HepG2 (cell line): Measurements from ENCODE around the gene ANLN. TPM values are rescaled to one million over a fixed set of nuclear protein-coding genes. Genes with fewer than 3 reads are reported as not detected.
A peak's percentile ranks its signal among the peaks of the same experiment; 100 is the strongest.

ENCODE experiments used
- ATAC-seq: fragments of 200-7000 bp; cut with Tn5 transposase; 3 replicates; pipeline ENCODE4 v1.9.1; 2020; ENCODE audit warnings: mild to moderate bottlenecking, moderate library complexity
- BruUV-seq: library from RNA; stranded (reverse); fragments of 400-500 nt; replicated peaks from 2 replicates; lab custom pipeline; 2021; lab: Mats Ljungman, UMichigan
- CTCF ChIA-PET: fragments of 300-600 bp; formaldehyde crosslinking; extraction: SDS; loops from one replicate; lab custom pipeline; 2021; ENCODE audit warnings: low total read pairs, inconsistent platforms, low intra/inter-chr PET ratio; lab: Yijun Ruan, JAX
- POLR2A ChIA-PET: fragments of 350-600 bp; sonication (Branson Sonifier 250); formaldehyde crosslinking; loops from one replicate; lab custom pipeline; 2020; ENCODE audit warnings: antibody characterized with exemption, inconsistent platforms; lab: Yijun Ruan, JAX
- DNase-seq: peaks from one replicate; pipeline ENCODE4 v3.0.0-alpha.2; 2015; ENCODE audit warnings: low spot score
- FAIRE-seq: peaks from 3 replicates; lab custom pipeline; 2011; peaks lifted over from hg19 to GRCh38; lab: Jason Lieb, UNC
- H2AFZ ChIP-seq: one replicate; pipeline ENCODE4 v1.6.1; 2011; ENCODE audit warnings: low read length, inconsistent platforms
- H3K27ac ChIP-seq: fragments of 300-600 bp; 3 replicates; pipeline ENCODE4 v1.8.0; 2011; ENCODE audit warnings: mixed run types, mild to moderate bottlenecking, mixed read lengths, low read length, inconsistent platforms; ENCODE audit not compliant: insufficient read depth; ENCODE audit errors: extremely low read length
- H3K27me3 ChIP-seq, 2 experiments: fragments of 200-600 bp in 1 of 2; 2 replicates in 1 of 2; 3 replicates in 1 of 2; pipeline versions ENCODE4 v1.6.0 to v1.8.0; 2011; ENCODE audit warnings: low read length in 2 of 2, mild to moderate bottlenecking in 2 of 2, moderate library complexity in 2 of 2, inconsistent platforms in 1 of 2; ENCODE audit not compliant: insufficient read depth in 2 of 2, control insufficient read depth in 1 of 2
- H3K36me3 ChIP-seq, 2 experiments: fragments of 200-600 bp in 1 of 2; replicated peaks in 1 of 2; 2 replicates in 1 of 2; 3 replicates in 1 of 2; pipeline versions ENCODE4 v1.5.1 to v1.8.0; 2011; ENCODE audit warnings: low read length in 2 of 2, inconsistent platforms in 1 of 2; ENCODE audit not compliant: insufficient read depth in 2 of 2, control insufficient read depth in 1 of 2
- H3K4me1 ChIP-seq: 2 replicates; pipeline ENCODE4 v1.5.1; 2012; ENCODE audit warnings: low read length, inconsistent platforms; ENCODE audit not compliant: insufficient read depth
- H3K4me2 ChIP-seq: 2 replicates; pipeline ENCODE4 v1.6.0; 2011; ENCODE audit warnings: low read depth, low read length, inconsistent platforms
- H3K4me3 ChIP-seq, 3 experiments: fragments of 200-600 bp in 1 of 3; sonication (generic), shearing (Covaris generic) in 1 of 3; replicated peaks in 1 of 3; 2 replicates each; pipeline ENCODE4 v1.5.1; 2011 to 2016; ENCODE audit warnings: low read length in 3 of 3, inconsistent platforms in 2 of 3, low read depth in 2 of 3, mild to moderate bottlenecking in 2 of 3, control low read depth in 1 of 3, mixed read lengths in 1 of 3; ENCODE audit not compliant: insufficient read depth in 1 of 3
- H3K79me2 ChIP-seq: one replicate; pipeline ENCODE4 v1.6.1; 2011; ENCODE audit warnings: low read length, inconsistent platforms; ENCODE audit not compliant: insufficient read depth
- H3K9ac ChIP-seq: 2 replicates; pipeline ENCODE4 v1.6.0; 2011; ENCODE audit warnings: mild to moderate bottlenecking, low read depth, low read length, inconsistent platforms; ENCODE audit not compliant: insufficient read depth
- H3K9me3 ChIP-seq: 2 replicates; pipeline ENCODE4 v1.5.1; 2012; ENCODE audit warnings: mild to moderate bottlenecking, low read length
- H4K20me1 ChIP-seq: 2 replicates; pipeline ENCODE4 v1.6.0; 2011; ENCODE audit warnings: inconsistent platforms, mild to moderate bottlenecking, low read length, moderate library complexity; ENCODE audit not compliant: insufficient read depth
- EP300 ChIP-seq, 3 experiments: sonication (generic) in 1 of 3; formaldehyde crosslinking in 1 of 3; IDR thresholded peaks; 2 replicates each; pipeline versions ENCODE4 v1.5.1 to v1.6.1; 2011 to 2020; ENCODE audit warnings: low read depth in 2 of 3, low read length in 2 of 3, borderline replicate concordance in 1 of 3, improper control_type of control experiment in 1 of 3, mild to moderate bottlenecking in 1 of 3, missing genetic modification reagents in 1 of 3, moderate library complexity in 1 of 3
- ZFP62 ChIP-seq: sonication (generic); formaldehyde crosslinking; IDR thresholded peaks from 2 replicates; pipeline ENCODE4 v1.4.0; 2020; ENCODE audit warnings: missing genetic modification reagents
- WGBS: methylation state at CpG from one replicate; pipeline ENCODE4 v1.1.6; 2017; ENCODE audit warnings: low lambda C conversion rate; 5-methylcytosine and 5-hydroxymethylcytosine counted together
- in situ Hi-C: cut with HindIII; loops from 2 replicates; pipeline ENCODE4 v1.10.0; 2017; ENCODE audit warnings: low pct_unique_long_range_greater_than_20kb; ENCODE audit not compliant: extremely low pct_ligation_motif_present
- intact Hi-C: fragments of 100-400 bp; cut with micrococcal nuclease; formaldehyde crosslinking; loops from one replicate; pipeline ENCODE4 v1.10.0; 2022; ENCODE audit not compliant: unreplicated experiment
- polyA plus RNA-seq, 8 experiments: library from polyadenylated mRNA; depleted of rRNA in 3 of 8; stranded (reverse) in 7 of 8; unstranded in 1 of 8; fragments of >200 nt; fragmentation: Illumina TruSeq in 4 of 8; extraction: Trizol in 4 of 8; gene quantifications; 2 replicates each; pipeline versions ENCODE4 v1.2.1 to v1.2.3, GENCODE V29; 2011 to 2016; ENCODE audit warnings: low read depth in 4 of 8, missing spikeins in 1 of 8, mixed read lengths in 1 of 8; ENCODE audit not compliant: insufficient read depth in 1 of 8
- total RNA-seq, 5 experiments: library from RNA; depleted of rRNA; stranded (reverse); fragments of >200 nt; fragmentation: Illumina TruSeq; extraction: Trizol; gene quantifications; 2 replicates each; pipeline ENCODE4 v1.2.3, GENCODE V29; 2016; ENCODE audit warnings: low read depth in 1 of 5
- TF ChIP-seq, protein P1 (sequence below): sonication (generic); formaldehyde crosslinking; IDR thresholded peaks from 2 replicates; pipeline ENCODE4 v1.4.0; 2020; ENCODE audit warnings: missing genetic modification reagents
- TF ChIP-seq, protein P2 (sequence below): sonication (generic); formaldehyde crosslinking; IDR thresholded peaks from 2 replicates; pipeline ENCODE4 v1.9.0; 2022; ENCODE audit warnings: missing genetic modification reagents, mild to moderate bottlenecking, borderline replicate concordance

ANLN gene
- total and polyA plus RNA-seq, 2 of the 13 experiments (the other 11 are each of a cell fraction or from before 2014, with no cell fraction given) = 20.0 to 72.0 TPM

DNA sequence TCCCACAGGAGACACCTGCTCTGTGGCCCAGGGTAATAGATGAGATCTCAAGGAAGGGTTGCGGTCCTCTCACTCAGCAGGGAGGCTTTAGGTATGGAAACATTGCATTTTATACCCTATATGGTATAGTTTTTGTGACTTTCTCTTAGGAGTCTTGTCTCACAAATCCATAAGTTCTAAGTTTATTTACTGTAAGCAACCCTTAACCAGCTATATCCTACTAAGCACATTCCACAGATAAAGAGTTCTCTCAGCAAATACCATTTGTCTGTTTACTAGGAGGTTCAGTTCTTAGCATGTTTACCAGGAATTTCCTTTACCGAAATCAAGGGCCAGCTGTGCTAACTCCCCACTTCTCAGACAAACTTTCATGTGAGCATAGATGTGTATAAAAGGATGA lies 66.9 kb downstream of the ANLN start:
- H3K27ac ChIP-seq = no peak overlapping the region
- ATAC-seq (0 out of 3 replicates have a peak, but pooled peaks have one; percentile 16), DNase-seq (no peak), FAIRE-seq (no peak)
- WGBS = 71% methylated on average over 2 of the region's 2 CpGs
- ChIA-PET POLR2A (no interaction called here), CTCF (no interaction called here)
- no peak overlapping the region for H3K9ac ChIP-seq
- H4K20me1 ChIP-seq = no peaks in the 10 kb centered on the region
- H3K9me3 ChIP-seq = no peaks in the 10 kb centered on the region
- H3K4me2 ChIP-seq = no peak overlapping the region
- H3K36me3 ChIP-seq = peaks cover 8 to 16% of the 10 kb centered on the region in 2 experiments
- no peak overlapping the region for H3K4me3 ChIP-seq
- H3K27me3 ChIP-seq = no peaks in the 10 kb centered on the region
- H2AFZ ChIP-seq = no peak overlapping the region
- no peaks in the 10 kb centered on the region for H3K79me2 ChIP-seq
- no TSS peak for BruUV-seq
- peaks cover 12% of the 10 kb centered on the region for H3K4me1 ChIP-seq
- in situ Hi-C loops = loop anchor here (25.0 kb wide), 1 partner anchor 506 kb away; no protein-coding TSS in a partner anchor
- TF ChIP-seq ZFP62 (CRISPR knock-in tag) (no peak), EP300 (IDR thresholded peaks at IDR 0.05; ENCODE audit: low read depth in 2 of 2, low read length in 2 of 2) (no peak), EP300 (CRISPR knock-in tag; IDR thresholded peaks at IDR 0.05; ENCODE audit: borderline replicate concordance) (no peak)
- TF ChIP-seq, protein P1, sequence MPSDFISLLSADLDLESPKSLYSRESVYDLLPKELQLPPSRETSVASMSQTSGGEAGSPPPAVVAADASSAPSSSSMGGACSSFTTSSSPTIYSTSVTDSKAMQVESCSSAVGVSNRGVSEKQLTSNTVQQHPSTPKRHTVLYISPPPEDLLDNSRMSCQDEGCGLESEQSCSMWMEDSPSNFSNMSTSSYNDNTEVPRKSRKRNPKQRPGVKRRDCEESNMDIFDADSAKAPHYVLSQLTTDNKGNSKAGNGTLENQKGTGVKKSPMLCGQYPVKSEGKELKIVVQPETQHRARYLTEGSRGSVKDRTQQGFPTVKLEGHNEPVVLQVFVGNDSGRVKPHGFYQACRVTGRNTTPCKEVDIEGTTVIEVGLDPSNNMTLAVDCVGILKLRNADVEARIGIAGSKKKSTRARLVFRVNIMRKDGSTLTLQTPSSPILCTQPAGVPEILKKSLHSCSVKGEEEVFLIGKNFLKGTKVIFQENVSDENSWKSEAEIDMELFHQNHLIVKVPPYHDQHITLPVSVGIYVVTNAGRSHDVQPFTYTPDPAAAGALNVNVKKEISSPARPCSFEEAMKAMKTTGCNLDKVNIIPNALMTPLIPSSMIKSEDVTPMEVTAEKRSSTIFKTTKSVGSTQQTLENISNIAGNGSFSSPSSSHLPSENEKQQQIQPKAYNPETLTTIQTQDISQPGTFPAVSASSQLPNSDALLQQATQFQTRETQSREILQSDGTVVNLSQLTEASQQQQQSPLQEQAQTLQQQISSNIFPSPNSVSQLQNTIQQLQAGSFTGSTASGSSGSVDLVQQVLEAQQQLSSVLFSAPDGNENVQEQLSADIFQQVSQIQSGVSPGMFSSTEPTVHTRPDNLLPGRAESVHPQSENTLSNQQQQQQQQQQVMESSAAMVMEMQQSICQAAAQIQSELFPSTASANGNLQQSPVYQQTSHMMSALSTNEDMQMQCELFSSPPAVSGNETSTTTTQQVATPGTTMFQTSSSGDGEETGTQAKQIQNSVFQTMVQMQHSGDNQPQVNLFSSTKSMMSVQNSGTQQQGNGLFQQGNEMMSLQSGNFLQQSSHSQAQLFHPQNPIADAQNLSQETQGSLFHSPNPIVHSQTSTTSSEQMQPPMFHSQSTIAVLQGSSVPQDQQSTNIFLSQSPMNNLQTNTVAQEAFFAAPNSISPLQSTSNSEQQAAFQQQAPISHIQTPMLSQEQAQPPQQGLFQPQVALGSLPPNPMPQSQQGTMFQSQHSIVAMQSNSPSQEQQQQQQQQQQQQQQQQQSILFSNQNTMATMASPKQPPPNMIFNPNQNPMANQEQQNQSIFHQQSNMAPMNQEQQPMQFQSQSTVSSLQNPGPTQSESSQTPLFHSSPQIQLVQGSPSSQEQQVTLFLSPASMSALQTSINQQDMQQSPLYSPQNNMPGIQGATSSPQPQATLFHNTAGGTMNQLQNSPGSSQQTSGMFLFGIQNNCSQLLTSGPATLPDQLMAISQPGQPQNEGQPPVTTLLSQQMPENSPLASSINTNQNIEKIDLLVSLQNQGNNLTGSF = no peak
- TF ChIP-seq, protein P2, sequence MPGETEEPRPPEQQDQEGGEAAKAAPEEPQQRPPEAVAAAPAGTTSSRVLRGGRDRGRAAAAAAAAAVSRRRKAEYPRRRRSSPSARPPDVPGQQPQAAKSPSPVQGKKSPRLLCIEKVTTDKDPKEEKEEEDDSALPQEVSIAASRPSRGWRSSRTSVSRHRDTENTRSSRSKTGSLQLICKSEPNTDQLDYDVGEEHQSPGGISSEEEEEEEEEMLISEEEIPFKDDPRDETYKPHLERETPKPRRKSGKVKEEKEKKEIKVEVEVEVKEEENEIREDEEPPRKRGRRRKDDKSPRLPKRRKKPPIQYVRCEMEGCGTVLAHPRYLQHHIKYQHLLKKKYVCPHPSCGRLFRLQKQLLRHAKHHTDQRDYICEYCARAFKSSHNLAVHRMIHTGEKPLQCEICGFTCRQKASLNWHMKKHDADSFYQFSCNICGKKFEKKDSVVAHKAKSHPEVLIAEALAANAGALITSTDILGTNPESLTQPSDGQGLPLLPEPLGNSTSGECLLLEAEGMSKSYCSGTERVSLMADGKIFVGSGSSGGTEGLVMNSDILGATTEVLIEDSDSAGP (CRISPR knock-in tag) = no peak
- TF ChIP-seq, all 625 proteins: peak for 0
- intact Hi-C loops = no loop called here
